GM12873 (cell line): Measurements from ENCODE around the gene XRCC6.

Source experiments
- TF ChIP-seq, protein P1 (sequence below): IDR thresholded peaks from 2 replicates; pipeline ENCODE4 v1.5.1; 2012; ENCODE audit warnings: low read depth, mild to moderate bottlenecking, moderate library complexity, low read length, control low read depth; ENCODE audit not compliant: insufficient read depth; ENCODE audit errors: missing control alignments

The XRCC6 gene

GRCh38 chr22:41625577-41625976 is 4.5 kb downstream of the XRCC6 start:
- TF ChIP-seq, protein P1, sequence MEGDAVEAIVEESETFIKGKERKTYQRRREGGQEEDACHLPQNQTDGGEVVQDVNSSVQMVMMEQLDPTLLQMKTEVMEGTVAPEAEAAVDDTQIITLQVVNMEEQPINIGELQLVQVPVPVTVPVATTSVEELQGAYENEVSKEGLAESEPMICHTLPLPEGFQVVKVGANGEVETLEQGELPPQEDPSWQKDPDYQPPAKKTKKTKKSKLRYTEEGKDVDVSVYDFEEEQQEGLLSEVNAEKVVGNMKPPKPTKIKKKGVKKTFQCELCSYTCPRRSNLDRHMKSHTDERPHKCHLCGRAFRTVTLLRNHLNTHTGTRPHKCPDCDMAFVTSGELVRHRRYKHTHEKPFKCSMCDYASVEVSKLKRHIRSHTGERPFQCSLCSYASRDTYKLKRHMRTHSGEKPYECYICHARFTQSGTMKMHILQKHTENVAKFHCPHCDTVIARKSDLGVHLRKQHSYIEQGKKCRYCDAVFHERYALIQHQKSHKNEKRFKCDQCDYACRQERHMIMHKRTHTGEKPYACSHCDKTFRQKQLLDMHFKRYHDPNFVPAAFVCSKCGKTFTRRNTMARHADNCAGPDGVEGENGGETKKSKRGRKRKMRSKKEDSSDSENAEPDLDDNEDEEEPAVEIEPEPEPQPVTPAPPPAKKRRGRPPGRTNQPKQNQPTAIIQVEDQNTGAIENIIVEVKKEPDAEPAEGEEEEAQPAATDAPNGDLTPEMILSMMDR = no peak

DNA sequence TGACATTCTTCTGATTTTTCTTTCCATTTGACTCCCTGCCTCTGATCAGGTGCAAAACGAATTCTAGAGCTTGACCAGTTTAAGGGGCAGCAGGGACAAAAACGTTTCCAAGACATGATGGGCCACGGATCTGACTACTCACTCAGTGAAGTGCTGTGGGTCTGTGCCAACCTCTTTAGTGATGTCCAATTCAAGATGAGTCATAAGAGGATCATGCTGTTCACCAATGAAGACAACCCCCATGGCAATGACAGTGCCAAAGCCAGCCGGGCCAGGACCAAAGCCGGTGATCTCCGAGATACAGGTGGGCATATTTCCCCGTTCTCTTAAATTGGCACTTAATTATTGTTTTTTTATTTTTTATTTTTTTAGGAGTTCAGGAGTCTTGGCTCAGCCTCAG is 15.4 kb downstream of the XRCC6 start:
- TF ChIP-seq, protein P1 = no peak

- TF ChIP-seq, protein P1 = no peak
These were observed 17.0 kb downstream of the XRCC6 start for GRCh38 chr22:41638124-41638523.

DNA sequence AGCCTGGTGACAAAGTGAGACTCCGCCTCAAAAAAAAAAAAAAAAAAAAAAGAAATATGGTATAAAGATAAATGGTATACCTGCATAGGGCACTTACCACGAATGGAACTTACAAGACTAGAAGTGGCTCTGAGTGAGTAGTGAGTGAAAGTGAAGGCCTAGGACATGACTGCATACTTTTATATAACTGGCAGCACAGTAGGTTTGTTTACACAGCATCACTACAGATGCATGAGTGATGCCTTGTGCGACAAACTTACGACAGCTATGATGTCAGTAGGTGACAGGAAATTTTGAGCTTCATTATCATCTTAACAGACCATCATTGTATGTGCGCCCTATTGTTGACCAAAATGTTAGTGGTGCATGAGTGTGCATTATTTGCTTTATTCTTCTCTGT is 17.7 kb downstream of the XRCC6 start:
- TF ChIP-seq, protein P1 = no peak

DNA sequence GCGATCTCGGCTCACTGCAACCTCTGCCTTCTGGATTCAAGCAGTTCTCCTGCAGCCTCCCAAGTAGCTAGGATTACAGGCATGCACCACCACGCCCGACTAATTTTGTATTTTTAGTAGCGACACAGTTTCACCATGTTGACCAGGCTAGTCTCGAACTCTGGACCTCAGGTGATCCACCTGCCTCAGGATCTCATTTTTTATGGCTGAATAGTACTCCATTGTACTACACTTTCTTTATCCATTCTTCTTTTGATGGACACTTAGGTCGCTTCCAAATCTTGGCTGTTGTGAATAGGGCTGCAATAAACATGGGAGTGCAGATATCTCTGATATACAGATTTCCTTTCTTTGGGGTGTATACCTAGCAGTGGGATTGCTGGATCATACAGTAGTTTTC is 20.8 kb downstream of the XRCC6 start:
- TF ChIP-seq, protein P1 = no peak

GRCh38 chr22:41642331-41643110 is 21.4 kb downstream of the XRCC6 start:
- TF ChIP-seq, protein P1 = no peak

GRCh38 chr22:41647771-41648170 is 26.7 kb downstream of the XRCC6 start:
- TF ChIP-seq, protein P1 = no peak
